ENCODE measurements around the gene SLC22A23.
A peak's percentile ranks its signal among the peaks of the same experiment; 100 is the strongest.

Gene SLC22A23

DNA sequence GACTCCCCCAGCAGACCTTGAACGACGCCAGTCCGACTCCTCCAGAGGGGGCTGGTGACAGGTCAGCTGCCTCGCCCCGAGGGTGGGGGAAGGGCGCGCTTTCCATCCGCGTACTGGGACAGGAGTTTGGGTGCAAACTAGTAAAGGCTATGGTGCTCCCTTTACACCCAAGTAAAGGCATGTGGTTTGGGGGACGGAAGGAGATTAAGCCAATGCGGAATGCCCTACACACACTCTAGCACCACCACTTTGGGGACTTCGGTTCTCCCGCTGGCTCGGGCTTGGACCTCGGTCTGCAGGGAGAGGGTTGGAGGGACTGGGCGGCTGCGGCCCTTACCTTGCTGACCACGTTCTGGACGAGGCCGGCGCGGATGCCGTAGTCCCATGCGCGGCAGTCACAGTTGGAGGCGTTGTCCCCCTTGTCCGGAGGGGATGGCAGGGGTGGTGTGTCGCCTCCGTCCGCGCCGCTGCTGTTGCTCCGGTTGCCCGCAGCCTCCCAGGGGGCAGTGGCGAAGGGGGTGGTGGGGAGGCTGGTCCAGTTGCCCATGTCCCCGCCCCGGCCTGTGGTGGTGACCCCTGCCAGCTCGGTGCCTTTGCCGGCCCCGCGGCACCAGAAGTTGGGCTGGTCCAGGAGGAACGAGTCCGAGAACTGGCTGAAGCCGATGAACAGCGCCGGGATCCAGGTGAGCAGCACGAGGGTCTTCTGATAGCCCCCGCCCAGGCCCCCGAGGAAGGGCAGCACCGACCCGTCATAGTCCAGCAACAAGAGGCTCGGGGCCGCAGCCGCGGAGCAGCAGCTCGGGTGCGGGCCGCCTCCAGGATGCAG is 1.1 kb downstream of the SLC22A23 start:
- no peak for DNase-seq (ENCODE audit: low read depth, low spot score)
- CTCF ChIA-PET, result interaction anchor here (1.5 kb wide), 1 partner anchor 13 kb away, joined by 9 read pairs; no protein-coding TSS in a partner anchor
- TF ChIP-seq, protein P1, sequence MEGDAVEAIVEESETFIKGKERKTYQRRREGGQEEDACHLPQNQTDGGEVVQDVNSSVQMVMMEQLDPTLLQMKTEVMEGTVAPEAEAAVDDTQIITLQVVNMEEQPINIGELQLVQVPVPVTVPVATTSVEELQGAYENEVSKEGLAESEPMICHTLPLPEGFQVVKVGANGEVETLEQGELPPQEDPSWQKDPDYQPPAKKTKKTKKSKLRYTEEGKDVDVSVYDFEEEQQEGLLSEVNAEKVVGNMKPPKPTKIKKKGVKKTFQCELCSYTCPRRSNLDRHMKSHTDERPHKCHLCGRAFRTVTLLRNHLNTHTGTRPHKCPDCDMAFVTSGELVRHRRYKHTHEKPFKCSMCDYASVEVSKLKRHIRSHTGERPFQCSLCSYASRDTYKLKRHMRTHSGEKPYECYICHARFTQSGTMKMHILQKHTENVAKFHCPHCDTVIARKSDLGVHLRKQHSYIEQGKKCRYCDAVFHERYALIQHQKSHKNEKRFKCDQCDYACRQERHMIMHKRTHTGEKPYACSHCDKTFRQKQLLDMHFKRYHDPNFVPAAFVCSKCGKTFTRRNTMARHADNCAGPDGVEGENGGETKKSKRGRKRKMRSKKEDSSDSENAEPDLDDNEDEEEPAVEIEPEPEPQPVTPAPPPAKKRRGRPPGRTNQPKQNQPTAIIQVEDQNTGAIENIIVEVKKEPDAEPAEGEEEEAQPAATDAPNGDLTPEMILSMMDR (IDR thresholded peaks at IDR 0.05; ENCODE audit: insufficient read depth, low read length, missing control alignments), result no peak
- H3K4me3 ChIP-seq (ENCODE audit: low read depth, low read length), result peak overlapping the region; percentile 61
- POLR2A ChIA-PET, result no interaction called here

DNA sequence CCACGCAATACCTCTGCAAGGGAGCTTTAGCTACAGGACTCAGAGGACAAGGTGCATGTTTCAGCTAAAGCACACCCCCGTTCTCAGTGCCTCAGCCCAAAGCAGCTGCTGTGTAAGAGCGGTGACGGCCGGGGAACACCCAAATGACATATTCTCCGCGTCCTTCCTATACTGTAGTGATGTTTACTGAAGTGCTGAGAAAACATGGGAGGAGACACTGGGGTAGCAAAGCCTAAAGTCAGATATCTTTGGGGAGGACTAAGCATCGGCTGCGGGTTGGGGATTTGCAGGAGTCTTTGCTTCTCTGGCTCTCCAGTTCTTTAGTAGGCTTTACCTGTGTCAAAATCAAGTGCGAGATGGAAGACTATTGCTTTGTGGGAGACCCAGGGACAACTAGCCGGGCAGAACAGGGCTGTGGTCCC is 1.7 kb downstream of the SLC22A23 start:
- H3K4me3 ChIP-seq (ENCODE audit: low read depth, low read length), result peak overlapping the region; percentile 61
- no peak for DNase-seq (ENCODE audit: low read depth, low spot score)
- ChIA-PET POLR2A (no interaction called here), CTCF (interaction anchor here (1.4 to 2.2 kb wide), 2 partner anchors 12 to 22 kb away, joined by 3 to 16 read pairs; no protein-coding TSS in a partner anchor)
- TF ChIP-seq, protein P1 (IDR thresholded peaks at IDR 0.05; ENCODE audit: insufficient read depth, low read length, missing control alignments), result no peak

DNA sequence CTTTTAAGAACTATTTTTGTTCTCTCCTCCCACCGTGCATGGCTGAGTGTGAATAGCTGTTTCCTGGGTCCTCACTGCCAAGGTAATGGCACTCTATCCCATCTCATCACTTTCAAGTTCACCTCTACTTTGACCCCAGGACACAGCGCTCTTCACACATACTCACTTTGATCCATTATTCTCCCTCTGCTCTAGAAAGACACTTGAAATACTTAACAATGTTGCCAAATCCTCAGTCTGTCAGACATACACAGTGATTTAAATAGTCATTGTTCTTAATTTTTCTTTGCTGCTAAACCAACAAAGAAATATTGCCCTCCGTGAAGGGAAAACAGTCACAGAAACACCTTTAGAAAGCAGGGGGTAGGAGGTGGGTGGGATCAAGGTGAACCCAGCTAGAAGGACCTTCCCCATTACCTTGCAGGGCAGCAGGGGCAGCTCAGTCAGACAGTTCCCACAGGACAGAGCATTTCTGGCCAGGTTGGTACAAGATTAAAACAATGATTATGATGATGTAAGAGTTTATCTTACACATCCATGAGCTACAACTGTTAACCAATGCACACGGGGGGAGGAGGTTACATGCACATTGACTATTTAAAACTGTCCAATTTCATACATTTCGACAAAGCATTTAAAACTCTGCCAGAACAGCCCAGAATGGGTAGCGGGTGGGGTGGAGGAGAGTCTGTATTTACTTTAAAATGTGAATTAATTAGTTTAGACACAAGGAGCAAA is 2.4 kb downstream of the SLC22A23 start:
- H3K4me3 ChIP-seq (ENCODE audit: low read depth, low read length), result no peak overlapping the region
- TF ChIP-seq, protein P1 (IDR thresholded peaks at IDR 0.05; ENCODE audit: insufficient read depth, low read length, missing control alignments), result no peak
- DNase-seq (ENCODE audit: low read depth, low spot score), result no peak
- ChIA-PET CTCF (interaction anchor here (1.4 to 2.2 kb wide), 3 partner anchors 11 to 21 kb away, joined by 3 to 16 read pairs (median 5); no protein-coding TSS in a partner anchor), POLR2A (no interaction called here)

DNA sequence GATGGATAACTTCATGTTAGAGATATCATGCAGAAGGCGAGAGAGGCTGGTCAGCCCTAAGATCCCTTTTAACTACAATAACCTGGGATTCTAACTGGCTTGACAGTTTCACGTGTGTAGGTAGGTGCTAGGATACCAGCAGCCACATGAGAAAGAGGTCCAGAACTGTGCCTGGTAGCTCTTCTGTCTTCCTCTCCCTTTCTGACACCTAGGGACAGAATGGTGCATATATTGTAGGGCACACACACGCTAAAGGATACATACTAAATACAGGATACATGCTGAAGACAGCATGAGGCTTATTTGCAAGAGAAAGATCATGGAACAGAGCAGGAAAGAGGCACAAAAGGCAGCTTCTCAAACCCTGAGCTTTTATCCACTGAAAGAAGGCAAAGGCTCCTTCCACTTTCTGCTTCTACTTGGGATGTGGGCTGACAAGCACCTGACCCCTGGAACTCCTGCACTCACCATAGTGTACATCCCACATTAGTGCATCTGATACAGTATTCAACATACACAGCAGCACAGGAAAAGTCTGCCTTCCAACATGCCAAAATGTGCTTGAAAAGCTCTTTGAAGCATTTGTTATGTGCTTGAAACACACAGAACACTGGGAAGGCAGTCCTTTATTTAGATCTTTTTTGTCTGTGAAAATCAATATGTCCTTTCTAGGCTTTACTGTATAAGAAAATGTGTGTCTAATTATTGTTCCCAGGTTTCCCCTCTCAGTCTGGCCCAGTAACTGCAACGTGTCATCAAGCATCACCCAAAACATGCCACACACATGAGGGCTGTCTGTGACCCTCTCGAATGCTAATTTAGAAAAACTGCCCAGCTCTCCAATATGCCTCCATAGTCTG is 3.2 kb downstream of the SLC22A23 start:
- no peak overlapping the region for H3K4me3 ChIP-seq (ENCODE audit: low read depth, low read length)
- no peak for DNase-seq (ENCODE audit: low read depth, low spot score)
- TF ChIP-seq, protein P1 (IDR thresholded peaks at IDR 0.05; ENCODE audit: insufficient read depth, low read length, missing control alignments), result no peak
- POLR2A ChIA-PET, result no interaction called here
- CTCF ChIA-PET, result interaction anchor here (1.2 to 2.2 kb wide), 4 partner anchors 10 to 278 kb away, joined by 3 to 16 read pairs (median 4); no protein-coding TSS in a partner anchor

DNA sequence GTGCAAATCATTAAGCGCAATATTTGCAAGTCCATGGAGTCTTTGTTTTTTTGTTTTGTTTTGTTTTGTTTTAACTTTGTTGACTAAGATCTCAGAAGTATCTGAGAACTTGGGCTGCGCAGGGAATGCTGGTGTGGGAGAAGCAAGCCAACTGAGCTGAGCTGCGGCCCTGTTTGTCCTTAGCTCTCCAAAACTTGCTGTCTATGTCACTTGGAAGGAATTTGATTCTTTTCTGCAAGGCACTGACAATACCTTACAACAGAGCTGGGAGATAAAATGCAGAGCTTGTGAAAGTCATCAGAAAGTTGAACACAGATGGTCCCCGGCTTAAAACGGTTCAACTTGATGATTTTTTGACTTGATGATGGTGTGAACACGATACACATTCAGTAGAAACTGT is 5.4 kb downstream of the SLC22A23 start:
- CTCF ChIA-PET, result interaction anchor here (1.0 to 1.3 kb wide), 2 partner anchors 9 to 41 kb away, joined by 3 read pairs; no protein-coding TSS in a partner anchor
- DNase-seq (ENCODE audit: low read depth, low spot score), result no peak
- POLR2A ChIA-PET, result no interaction called here
- TF ChIP-seq, protein P1 (IDR thresholded peaks at IDR 0.05; ENCODE audit: insufficient read depth, low read length, missing control alignments), result no peak
- H3K4me3 ChIP-seq (ENCODE audit: low read depth, low read length), result no peak overlapping the region
